Fibroblast of lung (primary cell): ENCODE results near the gene COX4I2.
"Not testable (repeated sequence)": the region's sequence is repeated elsewhere in the genome, so short reads cannot be mapped to it uniquely, and the experiment has no call there.

Experiments
- EZH2 ChIP-seq: IDR thresholded peaks from 2 replicates; pipeline ENCODE4 v1.5.1; 2012; ENCODE audit warnings: low read length, control low read depth, mild to moderate bottlenecking; ENCODE audit errors: missing control alignments
- TF ChIP-seq, protein P1 (sequence below), 2 donors: IDR thresholded peaks in 1 of 2; conservative IDR thresholded peaks in 1 of 2; 1 replicate in 1 of 2; 2 replicates in 1 of 2; pipeline ENCODE4 v1.5.1; 2011 to 2012; ENCODE audit warnings: low read length in 2 of 2, control low read depth in 1 of 2, inconsistent platforms in 1 of 2, low read depth in 1 of 2, mild to moderate bottlenecking in 1 of 2

DNA sequence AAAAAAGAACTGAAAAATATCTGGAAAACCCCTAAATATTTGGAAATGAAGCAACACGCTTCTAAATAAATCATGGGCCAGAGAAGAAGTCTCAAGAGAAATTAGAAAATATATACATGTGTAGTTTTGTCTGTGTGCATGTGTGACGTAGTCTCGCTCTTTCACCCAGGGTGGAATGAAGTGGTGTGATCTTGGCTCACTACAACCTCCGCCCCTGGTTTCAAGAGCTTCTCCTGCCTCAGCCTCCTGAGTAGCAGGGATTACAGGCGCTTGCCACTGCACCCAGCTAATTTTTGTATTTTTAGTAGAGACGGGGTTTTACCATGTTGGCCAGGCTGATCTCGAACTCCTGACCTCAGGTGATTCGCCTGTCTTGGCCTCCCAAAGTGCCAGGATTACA, 11.2 kb upstream of the COX4I2 start:
- TF ChIP-seq, protein P1, sequence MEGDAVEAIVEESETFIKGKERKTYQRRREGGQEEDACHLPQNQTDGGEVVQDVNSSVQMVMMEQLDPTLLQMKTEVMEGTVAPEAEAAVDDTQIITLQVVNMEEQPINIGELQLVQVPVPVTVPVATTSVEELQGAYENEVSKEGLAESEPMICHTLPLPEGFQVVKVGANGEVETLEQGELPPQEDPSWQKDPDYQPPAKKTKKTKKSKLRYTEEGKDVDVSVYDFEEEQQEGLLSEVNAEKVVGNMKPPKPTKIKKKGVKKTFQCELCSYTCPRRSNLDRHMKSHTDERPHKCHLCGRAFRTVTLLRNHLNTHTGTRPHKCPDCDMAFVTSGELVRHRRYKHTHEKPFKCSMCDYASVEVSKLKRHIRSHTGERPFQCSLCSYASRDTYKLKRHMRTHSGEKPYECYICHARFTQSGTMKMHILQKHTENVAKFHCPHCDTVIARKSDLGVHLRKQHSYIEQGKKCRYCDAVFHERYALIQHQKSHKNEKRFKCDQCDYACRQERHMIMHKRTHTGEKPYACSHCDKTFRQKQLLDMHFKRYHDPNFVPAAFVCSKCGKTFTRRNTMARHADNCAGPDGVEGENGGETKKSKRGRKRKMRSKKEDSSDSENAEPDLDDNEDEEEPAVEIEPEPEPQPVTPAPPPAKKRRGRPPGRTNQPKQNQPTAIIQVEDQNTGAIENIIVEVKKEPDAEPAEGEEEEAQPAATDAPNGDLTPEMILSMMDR (conservative IDR thresholded peaks at IDR 0.05 in 1 of 2, IDR thresholded peaks at IDR 0.05 in 1 of 2; ENCODE audit: low read depth in 1 of 2, low read length in 2 of 2) = not testable (repeated sequence)
- TF ChIP-seq EZH2 = not testable (repeated sequence)
